ENCODE results near the gene MACROD2.

The MACROD2 gene

DNA sequence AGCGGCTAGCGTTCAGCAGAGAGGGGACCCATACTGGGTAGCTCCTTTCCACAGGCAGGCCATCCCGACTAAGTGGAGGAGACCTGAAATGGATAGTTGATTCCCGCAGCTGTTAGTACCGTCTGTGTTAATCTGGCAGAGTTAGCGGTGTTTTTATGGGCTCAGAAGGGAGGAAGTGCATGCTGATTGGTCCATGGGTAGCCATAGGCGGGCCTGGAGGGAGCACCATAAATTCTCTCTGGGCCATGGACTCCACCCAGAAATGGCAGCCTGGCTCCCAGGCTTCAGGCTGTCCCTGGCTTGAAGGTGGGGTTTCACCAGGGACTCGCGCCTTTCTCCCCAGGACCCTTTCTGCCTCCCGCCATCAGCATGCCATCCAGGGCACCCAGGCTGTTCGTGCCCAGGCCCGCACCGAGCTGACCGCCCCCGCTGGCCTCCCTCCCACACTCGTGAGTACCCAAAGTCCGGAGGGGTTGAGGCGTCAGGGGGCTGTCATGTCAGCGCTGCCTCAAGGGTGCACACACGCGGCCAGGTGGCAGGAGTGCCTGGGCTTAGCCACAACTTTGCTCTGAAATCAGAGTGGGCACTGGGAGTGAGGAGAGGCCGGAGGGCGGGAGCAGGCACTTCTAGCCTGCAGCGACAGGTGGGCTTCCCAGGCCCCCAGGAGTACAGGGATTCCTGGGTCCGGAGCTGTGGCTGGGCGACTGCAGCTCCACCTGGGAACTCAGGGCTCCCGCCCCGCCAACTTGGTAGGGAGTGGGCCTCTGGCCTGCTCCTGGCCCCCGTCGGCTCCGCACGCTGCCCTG, 1036.4 kb downstream of the MACROD2 start:
- no peak for DNase-seq

GRCh38 chr20:15032352-15032622, 1037.0 kb downstream of the MACROD2 start:
- DNase-seq: no peak

- no peak for DNase-seq
Measured at GRCh38 chr20:15033269-15033668, 1038.0 kb downstream of the MACROD2 start.

DNA sequence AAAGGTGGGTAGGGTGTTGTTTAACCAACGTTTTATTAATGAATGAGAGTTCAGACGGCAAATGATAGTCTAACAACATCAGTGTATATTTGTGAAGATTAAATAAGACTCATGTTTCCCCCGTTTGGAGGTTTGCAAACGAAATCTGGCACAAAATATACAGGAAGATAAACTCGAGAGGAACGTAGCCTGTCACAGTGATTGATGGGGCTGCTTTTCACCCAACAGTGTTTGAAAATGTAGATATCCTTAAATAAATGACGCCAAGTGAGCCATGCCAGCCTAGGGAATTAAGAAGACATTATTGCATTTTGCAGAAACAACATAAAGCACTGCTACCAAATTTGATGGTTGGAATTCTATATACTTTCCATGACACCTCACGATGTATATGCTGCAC, 1038.6 kb downstream of the MACROD2 start:
- DNase-seq: no peak

GRCh38 chr20:15036948-15037347, 1041.6 kb downstream of the MACROD2 start:
- DNase-seq: no peak

DNA sequence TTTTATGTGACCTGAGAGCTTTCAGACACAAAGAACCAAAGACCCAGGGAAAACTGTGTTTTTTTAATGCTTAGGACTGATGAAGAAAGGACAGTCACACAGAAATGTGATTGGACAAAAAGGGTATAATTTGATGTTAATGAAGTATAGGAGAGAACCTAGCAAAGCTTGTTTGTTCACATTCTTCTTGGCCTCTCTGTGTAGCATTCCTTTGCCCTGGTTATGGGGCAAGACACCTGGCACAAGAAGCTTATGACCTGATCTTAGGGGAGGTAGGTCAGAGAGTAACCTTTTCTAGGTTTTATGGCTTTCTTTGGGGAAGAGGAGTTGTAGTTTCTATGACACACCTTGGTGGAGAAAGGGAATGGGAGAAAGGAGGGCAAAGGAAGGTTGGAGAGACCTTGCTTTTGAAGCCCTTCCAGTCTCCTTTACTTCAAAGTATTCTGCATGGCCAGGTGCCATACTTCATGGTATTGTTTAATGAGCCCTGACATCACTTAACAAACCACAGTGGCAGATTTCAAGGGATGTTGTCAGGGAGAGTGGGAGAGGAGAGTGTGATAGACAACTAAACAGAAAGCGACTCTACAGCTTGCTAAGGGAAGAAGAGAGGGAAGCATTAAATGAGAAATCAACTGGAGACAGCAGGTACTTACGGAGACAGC, 1043.9 kb downstream of the MACROD2 start:
- DNase-seq: no peak

DNA sequence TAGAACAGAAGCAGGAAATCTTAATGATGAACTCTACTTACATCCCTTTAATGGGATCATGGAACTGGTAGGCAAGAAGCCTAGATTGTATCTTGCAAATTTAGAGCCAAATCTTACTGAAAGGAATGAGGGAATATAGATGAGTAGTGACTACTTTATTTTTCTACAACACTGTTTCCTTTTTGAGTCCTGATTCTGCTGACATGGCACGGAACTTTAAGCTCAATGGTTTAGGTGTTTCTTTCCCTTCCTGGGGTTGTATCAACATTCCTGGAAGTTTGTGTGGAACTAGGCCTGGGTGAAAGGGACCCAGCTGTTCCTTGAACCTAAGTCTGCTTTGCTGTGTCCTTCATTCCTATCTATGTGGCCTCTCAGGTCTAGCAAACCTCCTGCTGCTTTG, 1047.4 kb downstream of the MACROD2 start:
- no peak for DNase-seq

GRCh38 chr20:15045246-15045645, 1049.9 kb downstream of the MACROD2 start:
- DNase-seq: no peak

GRCh38 chr20:15047042-15047441, 1051.7 kb downstream of the MACROD2 start:
- no peak for DNase-seq

DNA sequence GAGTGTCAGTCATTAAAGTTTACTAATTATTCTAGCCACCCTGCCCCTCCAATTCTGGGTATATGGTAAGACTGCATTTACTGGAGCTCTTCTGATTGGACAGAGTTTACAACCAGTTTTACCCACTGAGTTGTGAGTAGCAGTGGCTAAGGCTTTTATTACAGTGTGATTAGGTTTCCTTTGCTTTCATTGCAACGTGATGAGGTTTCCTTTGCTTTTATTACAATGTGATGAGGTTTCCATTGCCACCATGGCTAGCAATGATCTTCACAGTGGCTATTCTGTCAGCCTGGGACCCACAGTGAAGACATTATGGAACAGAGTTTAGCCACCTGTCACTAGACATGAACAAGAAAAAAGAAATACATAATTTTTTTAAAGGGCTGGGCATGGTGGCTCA, 1052.3 kb downstream of the MACROD2 start:
- no peak for DNase-seq

GRCh38 chr20:15056246-15056645, 1060.9 kb downstream of the MACROD2 start:
- DNase-seq: no peak

GRCh38 chr20:15058841-15059240, 1063.5 kb downstream of the MACROD2 start:
- no peak for DNase-seq

- no peak for DNase-seq
Measured at GRCh38 chr20:15059438-15059837, 1064.1 kb downstream of the MACROD2 start.

GRCh38 chr20:15060265-15061060, 1065.1 kb downstream of the MACROD2 start:
- no peak for DNase-seq

GRCh38 chr20:15061061-15061430, 1065.7 kb downstream of the MACROD2 start:
- no peak for DNase-seq

GRCh38 chr20:15061955-15062354, 1066.6 kb downstream of the MACROD2 start:
- DNase-seq: no peak

DNA sequence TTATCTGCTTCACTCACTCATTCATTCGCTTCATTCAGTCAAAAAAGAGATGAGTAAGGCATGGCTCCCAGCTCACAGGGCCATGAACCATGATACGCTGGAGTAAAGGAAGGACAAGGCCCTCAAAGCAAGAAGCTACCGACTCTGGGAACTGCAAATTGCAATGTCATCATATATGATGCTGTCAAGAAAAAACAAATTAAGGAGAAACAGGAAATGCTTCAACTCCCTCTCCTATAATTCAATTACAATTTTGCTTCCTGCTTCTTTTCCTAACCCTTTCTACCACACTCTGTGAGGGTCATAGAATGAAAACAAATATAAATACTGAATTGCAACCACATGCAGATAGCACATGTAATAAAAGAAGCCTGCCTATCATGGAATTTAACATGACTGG, 1067.8 kb downstream of the MACROD2 start:
- no peak for DNase-seq

DNA sequence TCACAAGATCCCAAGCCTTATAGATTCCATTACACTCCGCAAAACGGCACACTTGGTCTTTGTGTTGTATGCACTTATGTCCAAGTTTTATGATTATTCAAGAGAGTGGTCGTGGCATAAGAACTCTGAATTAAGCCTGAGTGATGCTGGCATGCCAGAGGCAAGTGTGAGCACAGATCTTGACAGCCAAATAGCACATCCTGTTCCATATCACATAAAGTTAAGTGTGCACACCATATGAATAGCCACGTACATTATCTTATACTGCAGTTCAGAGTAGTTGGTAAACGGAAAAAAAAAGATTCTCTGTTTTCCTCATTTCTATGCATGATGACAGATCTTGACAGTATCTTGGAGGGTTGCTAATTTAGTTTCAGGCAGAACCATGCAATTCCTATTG, 1069.4 kb downstream of the MACROD2 start:
- DNase-seq: no peak

GRCh38 chr20:15065794-15066193, 1070.5 kb downstream of the MACROD2 start:
- no peak for DNase-seq

DNA sequence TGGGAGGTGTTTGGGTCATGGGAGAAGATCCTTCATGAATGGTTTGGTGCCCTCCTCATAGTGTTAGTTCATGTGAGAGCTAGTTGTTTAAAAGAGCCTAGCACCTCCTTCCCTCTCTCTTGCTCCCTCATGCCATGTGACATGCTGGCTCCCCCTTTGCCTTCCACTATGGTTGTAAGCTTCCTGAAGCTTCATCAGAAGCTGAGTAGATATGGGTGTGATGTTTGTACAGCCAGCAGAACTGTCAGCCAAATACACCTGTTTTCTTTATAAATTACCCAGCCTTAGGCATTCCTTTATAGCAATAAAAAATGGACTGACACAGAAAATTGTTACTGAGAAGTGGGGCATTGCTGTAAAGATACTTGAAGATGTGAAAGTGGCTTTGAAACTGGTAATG, 1073.2 kb downstream of the MACROD2 start:
- DNase-seq: no peak

DNA sequence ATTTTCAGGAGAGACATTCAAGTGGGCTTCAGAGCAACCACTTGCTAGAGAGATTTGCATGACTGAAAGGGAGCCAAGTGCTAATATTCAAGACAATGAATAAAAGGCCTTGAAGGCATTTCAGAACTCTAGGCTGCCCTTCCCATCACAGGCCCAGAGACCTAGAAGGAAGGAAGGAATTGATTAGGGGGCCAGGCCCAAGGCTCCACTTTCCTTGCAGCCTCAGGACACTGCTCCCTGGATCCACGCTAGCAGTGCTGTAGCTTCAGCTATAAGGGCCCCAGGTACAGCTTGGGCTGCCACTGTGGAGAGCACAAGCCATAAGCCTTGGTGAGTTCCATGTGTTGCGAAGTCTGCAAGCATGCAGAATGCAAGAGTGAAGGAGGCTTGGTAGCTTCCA, 1074.0 kb downstream of the MACROD2 start:
- no peak for DNase-seq

GRCh38 chr20:15071085-15071808, 1075.9 kb downstream of the MACROD2 start:
- DNase-seq: no peak

GRCh38 chr20:15072316-15072715, 1077.0 kb downstream of the MACROD2 start:
- no peak for DNase-seq

Measured in activated CD4-positive, alpha-beta T cell treated with anti-CD3 and anti-CD28 coated beads for 1 hour (primary cell).